NK-92 (cell line): ENCODE data around the gene ITPRID1.

Experiments used
- DNase-seq: peaks from one replicate; lab custom pipeline; 2025; ENCODE audit not compliant: unreplicated experiment; lab: John Stamatoyannopoulos, UW

ITPRID1 gene

DNA sequence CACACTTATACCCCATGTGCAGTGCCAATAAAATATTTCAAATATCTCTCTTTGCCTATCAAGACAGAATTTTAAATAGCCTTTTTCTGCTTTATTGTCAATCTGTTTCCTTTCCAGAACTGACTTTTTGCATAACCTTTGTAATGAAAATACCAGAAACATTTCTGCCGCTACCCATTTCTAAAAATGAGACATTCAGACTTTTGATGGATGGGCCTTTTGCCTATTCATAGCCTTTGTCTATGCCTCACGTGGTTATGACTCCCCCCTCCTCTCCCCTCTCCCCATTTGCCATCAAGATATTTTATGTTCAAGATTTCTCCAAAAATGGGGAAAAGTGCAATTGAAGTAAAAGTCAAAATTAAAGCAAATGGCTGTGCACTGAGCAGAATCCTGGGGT is 179.0 kb downstream of the ITPRID1 start:
- no peak for DNase-seq

DNA sequence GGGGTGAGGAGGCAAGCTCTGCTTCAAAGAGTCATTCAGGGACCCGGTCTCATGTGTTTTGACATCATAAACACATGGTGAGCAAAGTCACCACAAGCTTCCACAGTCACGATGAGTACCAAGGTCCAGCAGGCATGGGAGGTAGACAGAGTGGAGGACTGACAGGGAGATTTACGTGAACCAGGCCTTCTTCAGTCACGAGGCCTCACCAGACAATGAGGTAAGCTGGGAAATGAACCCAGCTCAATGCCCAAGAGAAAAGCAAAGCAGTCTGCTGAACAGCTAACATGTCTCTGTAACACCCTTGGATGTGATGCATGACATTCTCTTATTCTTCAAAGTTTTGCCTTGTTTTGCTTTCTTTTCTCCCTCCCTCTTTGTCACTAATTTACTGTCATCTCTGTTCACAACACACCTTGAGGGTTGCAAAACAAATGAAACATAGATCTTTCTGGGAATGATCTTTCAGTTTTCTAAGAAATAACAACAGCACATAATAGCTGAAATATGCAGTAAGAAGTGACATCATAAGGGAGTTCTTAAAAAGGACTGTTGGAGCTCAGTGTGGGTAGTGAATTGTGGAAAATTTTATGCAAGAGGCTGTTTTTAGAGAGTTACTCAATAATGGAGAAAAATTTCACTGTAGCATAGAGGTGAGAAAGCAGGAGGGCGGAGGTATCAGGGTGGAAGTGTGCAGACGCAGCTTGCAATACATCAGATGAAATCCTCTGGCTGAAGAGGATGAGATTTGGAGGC is 182.1 kb downstream of the ITPRID1 start:
- no peak for DNase-seq

DNA sequence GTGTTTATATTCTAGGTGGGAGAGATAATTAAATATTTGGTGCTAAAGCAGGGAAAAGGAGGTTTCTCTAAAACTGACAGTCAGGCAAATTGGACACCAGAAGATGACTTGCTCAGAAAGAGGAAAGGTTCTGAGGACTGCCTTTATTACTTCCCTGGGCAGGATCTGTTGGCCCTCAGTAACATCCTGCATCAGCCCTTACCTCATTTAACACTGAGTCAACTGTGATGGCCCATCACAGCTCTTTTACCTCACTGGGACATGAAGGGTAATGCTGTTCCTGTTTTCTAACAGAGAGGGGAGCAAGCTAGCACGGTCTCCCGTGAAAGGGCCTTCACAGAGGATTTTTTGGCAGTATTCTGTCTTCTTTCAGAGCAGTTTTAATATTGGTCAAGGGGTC is 185.2 kb downstream of the ITPRID1 start:
- DNase-seq = no peak

DNA sequence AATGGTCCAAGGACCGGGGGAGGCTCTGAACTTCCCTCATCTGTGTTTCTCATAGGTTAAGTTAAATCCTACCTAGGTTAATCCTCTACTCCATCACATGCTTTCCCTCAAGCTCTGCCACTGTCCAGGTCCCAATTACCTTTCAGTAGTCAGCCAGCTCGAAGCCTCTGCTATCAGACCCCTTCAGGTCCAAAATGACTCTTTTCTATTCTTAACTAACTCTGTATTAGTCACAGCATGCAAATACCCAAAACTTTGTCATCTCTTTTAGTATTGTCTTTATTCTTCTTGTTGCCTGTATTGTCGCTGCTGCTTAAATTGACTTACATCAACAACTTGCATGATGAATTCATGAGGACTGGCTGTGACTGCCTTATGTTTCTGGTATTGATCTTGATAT is 188.5 kb downstream of the ITPRID1 start:
- DNase-seq = no peak

DNA sequence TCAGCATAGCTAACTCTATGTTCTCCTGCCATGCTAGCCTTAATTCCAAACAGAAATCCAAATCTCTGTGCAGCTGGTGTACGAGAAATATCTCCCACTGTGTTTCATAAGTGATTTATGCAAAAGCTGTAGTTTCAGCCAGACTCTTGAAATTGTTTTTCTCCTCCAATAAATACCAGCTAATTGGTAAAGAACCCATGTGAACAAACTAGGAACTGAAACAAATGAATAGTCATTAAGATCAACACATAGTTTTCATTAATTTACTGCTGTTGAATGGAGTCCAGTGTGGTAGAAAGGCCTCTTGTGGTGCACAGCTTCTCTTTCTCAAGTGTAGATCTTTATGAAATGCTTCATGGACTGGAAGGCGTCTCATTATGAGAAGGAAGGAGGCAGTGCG is 191.5 kb downstream of the ITPRID1 start:
- DNase-seq = no peak

DNA sequence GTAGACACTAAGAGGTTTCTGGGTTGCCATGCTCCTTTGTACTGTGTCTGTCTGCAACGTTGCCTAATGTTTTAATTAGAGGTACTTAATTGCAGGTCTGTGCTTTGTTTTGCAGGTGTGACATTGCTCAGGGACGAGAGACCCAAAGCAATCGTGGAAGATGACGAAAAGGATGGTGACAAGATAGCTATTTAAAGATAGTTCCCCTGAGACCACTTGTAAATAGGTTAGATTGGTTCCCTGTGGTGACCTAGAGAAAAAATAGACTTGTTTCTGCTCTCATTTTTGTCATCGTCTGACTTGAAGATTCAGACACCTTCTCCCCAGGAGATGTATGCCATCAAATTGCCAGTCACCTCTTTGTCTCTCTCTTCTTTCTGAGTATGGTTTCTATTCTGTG is 193.2 kb downstream of the ITPRID1 start:
- DNase-seq = no peak
